Endothelial cell of umbilical vein (primary cell): Measurements from ENCODE around the gene MMRN2. TPM values are rescaled to one million over a fixed set of nuclear protein-coding genes. Genes with fewer than 3 reads are reported as not detected.
"Not testable (repeated sequence)": the region's sequence is repeated elsewhere in the genome, so short reads cannot be mapped to it uniquely, and the experiment has no call there.

Experiments
- BruUV-seq: library from RNA; stranded (reverse); fragments of 400-500 nt; replicated peaks from 2 replicates; lab custom pipeline; 2021; lab: Mats Ljungman, UMichigan
- CTCF ChIA-PET: fragments of 300-600, 350-600 bp; sonication (Branson Sonifier 250); formaldehyde crosslinking; loops from one replicate; lab custom pipeline; 2021; ENCODE audit warnings: antibody characterized with exemption, inconsistent platforms; lab: Charles Lee
- POLR2A ChIA-PET: fragments of 300-600, 350-600 bp; sonication (Branson Sonifier 250); formaldehyde crosslinking; loops from one replicate; lab custom pipeline; 2021; ENCODE audit warnings: antibody characterized with exemption, inconsistent platforms; lab: Charles Lee
- DNase-seq: peaks from one replicate; pipeline ENCODE4 v3.0.0-alpha.2; 2011; ENCODE audit warnings: low read depth, low spot score
- FAIRE-seq: peaks from 2 replicates; lab custom pipeline; 2011; peaks lifted over from hg19 to GRCh38; lab: Jason Lieb, UNC
- H2AFZ ChIP-seq: 2 replicates; pipeline ENCODE4 v1.6.0; 2012; ENCODE audit warnings: low read depth, low read length, control low read depth, inconsistent platforms
- H3K27ac ChIP-seq: 2 replicates; pipeline ENCODE4 v1.5.1; 2011; ENCODE audit warnings: low read depth, mild to moderate bottlenecking, control low read depth, low read length, moderate library complexity; ENCODE audit not compliant: insufficient read depth
- H3K27me3 ChIP-seq, 2 experiments: 2 replicates each; pipeline versions ENCODE4 v1.6.0 to v1.6.1; 2011; ENCODE audit warnings: low read length in 2 of 2, mixed read lengths in 1 of 2; ENCODE audit not compliant: control insufficient read depth in 2 of 2, insufficient read depth in 2 of 2
- H3K36me3 ChIP-seq, 2 experiments: 2 replicates in 1 of 2; 3 replicates in 1 of 2; pipeline ENCODE4 v1.5.1; 2011; ENCODE audit warnings: low read length in 2 of 2, mild to moderate bottlenecking in 1 of 2, moderate library complexity in 1 of 2; ENCODE audit not compliant: control insufficient read depth in 2 of 2, insufficient read depth in 2 of 2; ENCODE audit errors: extremely low read depth in 1 of 2
- H3K4me1 ChIP-seq: 3 replicates; pipeline ENCODE4 v1.5.1; 2011; ENCODE audit warnings: mild to moderate bottlenecking, low read length; ENCODE audit not compliant: control insufficient read depth, insufficient read depth; ENCODE audit errors: extremely low read depth
- H3K4me2 ChIP-seq: 2 replicates; pipeline ENCODE4 v1.6.1; 2011; ENCODE audit warnings: low read length, control low read depth, mixed read lengths; ENCODE audit not compliant: insufficient read depth
- H3K4me3 ChIP-seq, 3 experiments: fragments of 200-600 bp in 1 of 3; sonication (generic), shearing (Covaris generic) in 1 of 3; replicated peaks in 1 of 3; 2 replicates each; pipeline ENCODE4 v1.5.1; 2011 to 2016; ENCODE audit warnings: control low read depth in 3 of 3, low read length in 3 of 3, mild to moderate bottlenecking in 2 of 3, inconsistent platforms in 1 of 3, low read depth in 1 of 3, moderate library complexity in 1 of 3; ENCODE audit not compliant: insufficient read depth in 1 of 3
- H3K79me2 ChIP-seq: 2 replicates; pipeline ENCODE4 v1.6.0; 2012; ENCODE audit warnings: low read length, inconsistent platforms; ENCODE audit not compliant: control insufficient read depth, insufficient read depth
- H3K9ac ChIP-seq: replicated peaks from 2 replicates; pipeline ENCODE3; 2011; ENCODE audit warnings: low read length, control low read depth; ENCODE audit not compliant: insufficient read depth; ENCODE audit errors: extremely low read depth
- H3K9me1 ChIP-seq: replicated peaks from 3 replicates; pipeline ENCODE4 v1.6.0; 2011; ENCODE audit warnings: mild to moderate bottlenecking, low read length; ENCODE audit not compliant: control insufficient read depth, insufficient read depth; ENCODE audit errors: extremely low read depth
- H3K9me3 ChIP-seq: replicated peaks from 2 replicates; pipeline ENCODE4 v1.5.1; 2012; ENCODE audit warnings: low read length, inconsistent platforms; ENCODE audit not compliant: control insufficient read depth, insufficient read depth
- H4K20me1 ChIP-seq: replicated peaks from 2 replicates; pipeline ENCODE3; 2011; ENCODE audit warnings: mild to moderate bottlenecking, low read length; ENCODE audit not compliant: control insufficient read depth, insufficient read depth; ENCODE audit errors: extremely low read depth
- MYC ChIP-seq: IDR thresholded peaks from one replicate; pipeline ENCODE4 v1.6.1; 2011; ENCODE audit warnings: mild to moderate bottlenecking, low read depth, low read length
- POLR2AphosphoS5 ChIP-seq: IDR thresholded peaks from 2 replicates; pipeline ENCODE4 v1.6.1; 2012; ENCODE audit warnings: low read depth, mild to moderate bottlenecking, control low read depth, low read length, moderate library complexity; ENCODE audit not compliant: insufficient read depth
- dilution Hi-C: fragments of 300-500 bp; cut with MboI; formaldehyde crosslinking; loops from one replicate; pipeline ENCODE4 v1.15.0; 2019; ENCODE audit warnings: low sequenced_read_pairs; ENCODE audit not compliant: extremely low pct_ligation_motif_present
- intact Hi-C: fragments of 100-400 bp; cut with micrococcal nuclease; formaldehyde crosslinking; loops from one replicate; pipeline ENCODE4 v1.10.0; 2022
- polyA plus RNA-seq, 4 experiments: library from polyadenylated mRNA; depleted of rRNA in 3 of 4; stranded (reverse) in 3 of 4; unstranded in 1 of 4; fragments of >200 nt; gene quantifications; 2 replicates each; pipeline versions ENCODE4 v1.2.1 to v1.2.3, GENCODE V29; 2011 to 2012; ENCODE audit warnings: missing spikeins in 1 of 4
- total RNA-seq: library from RNA; stranded (reverse); gene quantifications from 2 replicates; pipeline ENCODE4 v1.2.3, GENCODE V29; 2021

The MMRN2 gene
- total and polyA plus RNA-seq, 2 donors (not counting 3 experiments of a cell fraction or from before 2014, with no cell fraction given) = 154 to 169 TPM

- Histone ChIP-seq H2AFZ (no peak overlapping the region), H3K4me3 (peak overlapping the region in 2 of 3 experiments; percentile 7 to 65), H3K36me3 (no peaks in the 10 kb centered on the region), H3K79me2 (peaks cover 82% of the 10 kb centered on the region), H3K4me2 (peak overlapping the region; percentile 70), H3K27ac (peak overlapping the region; percentile 71), H3K27me3 (no peaks in the 10 kb centered on the region), H3K4me1 (peaks cover 52% of the 10 kb centered on the region), H3K9ac (peak overlapping the region; percentile 17), H4K20me1 (no peaks in the 10 kb centered on the region), H3K9me1 (no peaks in the 10 kb centered on the region), H3K9me3 (no peaks in the 10 kb centered on the region)
- ChIA-PET POLR2A (interaction anchor here (0.6 kb wide), 1 partner anchor 12 kb away, joined by 10 read pairs; no protein-coding TSS in a partner anchor), CTCF (interaction anchor here (7.1 to 8.7 kb wide), 2 partner anchors 12 to 14 kb away, joined by 110 to 325 read pairs; partner anchors contain the start of gene ADIRF)
- peak; percentile 89 for DNase-seq
- TF ChIP-seq MYC (no peak), POLR2AphosphoS5 (peak; percentile 34)
- FAIRE-seq = peak; percentile 95
- no TSS peak for BruUV-seq
- dilution Hi-C loops = no loop called here
- intact Hi-C loops = loop anchor here (1.0 to 10.0 kb wide), 2 partner anchors 12 to 1931 kb away; partner anchors contain the start of gene STAMBPL1
Measured at GRCh38 chr10:86953747-86954680, 3.4 kb downstream of the MMRN2 start.

GRCh38 chr10:86952697-86953096 is 4.7 kb downstream of the MMRN2 start:
- dilution Hi-C loops, H3K9me3 ChIP-seq, FAIRE-seq, H3K9me1 ChIP-seq, H2AFZ ChIP-seq, H3K27me3 ChIP-seq, POLR2A ChIA-PET, H3K27ac ChIP-seq, H3K36me3 ChIP-seq, DNase-seq, H4K20me1 ChIP-seq, H3K4me3 ChIP-seq, H3K9ac ChIP-seq, BruUV-seq, H3K4me2 ChIP-seq: not testable (repeated sequence)
- Histone ChIP-seq H3K4me1 (peaks cover 41% of the 10 kb centered on the region), H3K79me2 (peaks cover 90% of the 10 kb centered on the region)
- CTCF ChIA-PET = interaction anchor here (1.0 to 8.7 kb wide), 4 partner anchors 8 to 15 kb away, joined by 3 to 325 read pairs (median 58); partner anchors contain the start of gene ADIRF
- intact Hi-C loops = loop anchor here (10.0 kb wide), 1 partner anchor 1932 kb away; the partner anchor contains the start of gene STAMBPL1
